K562 (cell line): ENCODE data around the gene HS3ST3B1. TPM values are rescaled to one million over a fixed set of nuclear protein-coding genes. Genes with fewer than 3 reads are reported as not detected.

Experiments used
- CCNT2 ChIP-seq: IDR thresholded peaks from 2 replicates; pipeline ENCODE4 v1.6.1; 2011; ENCODE audit warnings: borderline replicate concordance, low read depth, mild to moderate bottlenecking, moderate library complexity, mixed read lengths, low read length; ENCODE audit not compliant: insufficient read length; ENCODE audit errors: extremely low read depth
- ETV5 ChIP-seq: sonication (generic); formaldehyde crosslinking; IDR thresholded peaks from 2 replicates; pipeline ENCODE4 v1.4.0; 2020; ENCODE audit warnings: low read depth, mild to moderate bottlenecking, missing genetic modification reagents
- HNRNPK ChIP-seq: fragments of 200-400 bp; formaldehyde crosslinking; IDR thresholded peaks from one replicate; pipeline ENCODE4 v1.6.1; 2018; ENCODE audit warnings: mild to moderate bottlenecking, low read depth, low read length; ENCODE audit not compliant: poor library complexity, severe bottlenecking
- HNRNPLL ChIP-seq: fragments of 200-400 bp; formaldehyde crosslinking; IDR thresholded peaks from 2 replicates; pipeline ENCODE4 v1.6.1; 2017; ENCODE audit warnings: low read length, low read depth, mild to moderate bottlenecking; ENCODE audit not compliant: poor library complexity, severe bottlenecking
- LCOR ChIP-seq: sonication (generic); formaldehyde crosslinking; IDR thresholded peaks from 2 replicates; pipeline ENCODE4 v1.8.0; 2022; ENCODE audit warnings: mild to moderate bottlenecking, missing genetic modification reagents
- MTF1 ChIP-seq: fragments of 250-450 bp; sonication (Bioruptor Pico); IDR thresholded peaks from 2 replicates; pipeline ENCODE4 v1.9.0; 2021; ENCODE audit warnings: moderate library complexity, mild to moderate bottlenecking, inconsistent platforms, borderline replicate concordance
- NEUROD1 ChIP-seq: fragments of 150-350 bp; IDR thresholded peaks from 2 replicates; pipeline ENCODE4 v1.6.1; 2014; ENCODE audit warnings: borderline replicate concordance, low read length, low read depth; ENCODE audit not compliant: partially characterized antibody
- NR2C2 ChIP-seq, 2 experiments: fragments of 200-800 bp in 1 of 2; sonication (Bioruptor generic) in 1 of 2; sonication (generic) in 1 of 2; formaldehyde crosslinking in 1 of 2; IDR thresholded peaks; 2 replicates each; pipeline versions ENCODE4 v1.6.1 to v1.8.0; 2016 to 2022; ENCODE audit warnings: mild to moderate bottlenecking in 1 of 2, missing compliant biosample characterization in 1 of 2, missing genetic modification characterization in 1 of 2, missing genetic modification reagents in 1 of 2
- POLR2A ChIP-seq: fragments of 450-650 bp; conservative IDR thresholded peaks from 2 replicates; pipeline ENCODE4 v1.6.1; 2016
- POLR2B ChIP-seq: fragments of 450-650 bp; IDR thresholded peaks from 2 replicates; pipeline ENCODE4 v1.6.1; 2018; ENCODE audit warnings: low read depth; ENCODE audit not compliant: partially characterized antibody
- PTRF ChIP-seq: fragments of 450-650 bp; IDR thresholded peaks from 2 replicates; pipeline ENCODE4 v1.6.1; 2016; ENCODE audit warnings: mild to moderate bottlenecking, missing genetic modification characterization, missing compliant biosample characterization
- RBM15 ChIP-seq: fragments of 200-400 bp; formaldehyde crosslinking; IDR thresholded peaks from 2 replicates; pipeline ENCODE4 v1.6.1; 2018; ENCODE audit warnings: mild to moderate bottlenecking, low read length, moderate library complexity; ENCODE audit not compliant: insufficient read depth
- RFX1 ChIP-seq: fragments of 450-650 bp; IDR thresholded peaks from 2 replicates; pipeline ENCODE4 v1.6.1; 2016; ENCODE audit warnings: mild to moderate bottlenecking, moderate library complexity
- SLC30A9 ChIP-seq: fragments of 250-450 bp; sonication (Bioruptor Pico); IDR thresholded peaks from 2 replicates; pipeline ENCODE4 v1.8.0; 2022; ENCODE audit warnings: mild to moderate bottlenecking, moderate library complexity
- SMAD2 ChIP-seq: fragments of 150-350 bp; IDR thresholded peaks from 2 replicates; pipeline ENCODE4 v1.6.1; 2014; ENCODE audit warnings: low read depth, mild to moderate bottlenecking, low read length
- SP1 ChIP-seq: sonication (generic); formaldehyde crosslinking; IDR thresholded peaks from 2 replicates; pipeline ENCODE4 v1.8.1; 2022; ENCODE audit warnings: mild to moderate bottlenecking, missing genetic modification reagents
- SRSF1 ChIP-seq: fragments of 200-400 bp; formaldehyde crosslinking; IDR thresholded peaks from 2 replicates; pipeline ENCODE4 v1.6.1; 2017; ENCODE audit warnings: mild to moderate bottlenecking, low read depth, low read length, moderate library complexity
- SRSF9 ChIP-seq: fragments of 200-400 bp; formaldehyde crosslinking; IDR thresholded peaks from 2 replicates; pipeline ENCODE4 v1.6.1; 2017; ENCODE audit warnings: low read depth, low read length, borderline replicate concordance
- U2AF1 ChIP-seq: fragments of 200-400 bp; formaldehyde crosslinking; optimal IDR thresholded peaks from 2 replicates; pipeline ENCODE3; 2017; ENCODE audit warnings: mild to moderate bottlenecking, low read depth, low read length, moderate library complexity
- YY1 ChIP-seq, 3 experiments: IDR thresholded peaks; 2 replicates each; pipeline ENCODE4 v1.6.1; 2011; ENCODE audit warnings: low read length in 2 of 3, mild to moderate bottlenecking in 2 of 3, moderate library complexity in 2 of 3, borderline replicate concordance in 1 of 3, control low read depth in 1 of 3, low read depth in 1 of 3; ENCODE audit not compliant: insufficient read depth in 3 of 3, insufficient replicate concordance in 2 of 3, control insufficient read depth in 1 of 3, insufficient read length in 1 of 3; ENCODE audit errors: extremely low read depth in 1 of 3
- ZKSCAN8 ChIP-seq: fragments of 200-800 bp; sonication (Bioruptor generic); IDR thresholded peaks from 2 replicates; pipeline ENCODE4 v1.6.1; 2016; ENCODE audit warnings: missing genetic modification characterization, missing compliant biosample characterization
- ZNF644 ChIP-seq: fragments of 200-800 bp; sonication (Bioruptor generic); IDR thresholded peaks from 2 replicates; pipeline ENCODE4 v1.6.1; 2016; ENCODE audit warnings: low read depth, missing genetic modification characterization, missing compliant biosample characterization
- ZSCAN29 ChIP-seq: fragments of 450-650 bp; IDR thresholded peaks from 2 replicates; pipeline ENCODE4 v1.6.1; 2017
- ZZZ3 ChIP-seq: fragments of 450-650 bp; IDR thresholded peaks from 2 replicates; pipeline ENCODE4 v1.6.1; 2016; ENCODE audit warnings: antibody characterized with exemption, mild to moderate bottlenecking, moderate library complexity
- polyA plus RNA-seq, 8 experiments: library from polyadenylated mRNA; depleted of rRNA in 4 of 8; stranded (reverse) in 5 of 8; unstranded in 3 of 8; fragments of >200 nt; fragmentation: Nextera tagmentation in 2 of 8; fragmentation: Illumina TruSeq in 1 of 8; extraction: Ambion mirVana in 2 of 8; extraction: Trizol in 1 of 8; gene quantifications; 2 replicates each; pipeline versions ENCODE4 v1.2.1 to v1.2.3, GENCODE V29; 2011 to 2014; ENCODE audit warnings: inconsistent platforms in 1 of 8, missing spikeins in 1 of 8
- total RNA-seq, 7 experiments: library from RNA; depleted of rRNA in 6 of 7; stranded (reverse); fragments of >200 nt in 6 of 7; fragmentation: Illumina TruSeq in 2 of 7; extraction: Trizol in 2 of 7; gene quantifications; 2 replicates each; pipeline versions ENCODE4 v1.2.1 to v1.2.3, GENCODE V29; 2011 to 2021; ENCODE audit warnings: low replicate concordance in 1 of 7
- TF ChIP-seq, protein P1 (sequence below): fragments of 450-650 bp; IDR thresholded peaks from 2 replicates; pipeline ENCODE4 v1.6.1; 2017; ENCODE audit warnings: antibody characterized with exemption
- TF ChIP-seq, protein P2 (sequence below): fragments of 450-650 bp; formaldehyde crosslinking; conservative IDR thresholded peaks from 2 replicates; pipeline ENCODE4 v1.4.0; 2022; ENCODE audit warnings: mild to moderate bottlenecking, missing genetic modification characterization

Gene HS3ST3B1
- total and polyA plus RNA-seq, 9 of the 15 experiments (the other 6 are each of a cell fraction or from before 2014, with no cell fraction given) = 1.9 to 12.9 (median 3.7) TPM

DNA sequence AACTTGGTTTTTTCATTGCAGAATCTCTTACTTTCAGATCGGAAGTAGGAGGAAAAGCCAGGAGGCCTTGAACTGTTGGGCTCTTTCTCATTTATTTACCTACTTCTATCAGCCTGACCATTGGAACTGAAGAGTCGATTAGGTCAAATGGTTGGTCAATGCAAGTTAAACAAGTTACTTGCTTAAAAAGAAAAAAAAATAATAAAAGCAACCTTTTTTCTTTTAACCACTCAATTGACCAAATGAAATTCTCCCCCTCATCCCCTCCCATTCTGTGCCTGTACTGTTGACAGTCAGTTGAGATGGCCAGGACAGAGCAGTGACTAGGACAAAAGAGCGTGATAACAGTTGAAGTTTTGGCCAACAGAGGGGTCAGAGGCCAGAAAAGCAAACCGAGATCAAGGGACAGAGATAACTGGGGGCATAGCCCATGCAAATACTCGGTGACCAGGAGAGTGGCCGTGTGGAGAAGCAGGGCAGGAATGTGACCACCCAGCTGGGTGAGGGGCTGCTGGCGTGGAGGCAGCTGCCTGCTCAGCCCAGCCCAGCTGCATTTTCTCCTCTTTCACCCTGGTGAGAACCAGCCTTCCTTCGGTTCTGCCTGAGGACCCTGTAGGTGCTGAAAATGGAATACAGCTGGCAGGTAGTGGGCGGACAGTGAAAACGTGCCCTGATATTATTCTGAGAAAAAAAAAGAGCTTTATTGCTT is 72.2 kb downstream of the HS3ST3B1 start (continued):
- TF ChIP-seq ZNF644 (tag) (0 out of 2 replicates have a peak, but pooled peaks have one; percentile 27), LCOR (CRISPR knock-in tag) (no peak), SP1 (no peak), SRSF9 (no peak), NEUROD1 (no peak), U2AF1 (no peak), PTRF (tag) (no peak), RBM15 (no peak), SLC30A9 (CRISPR knock-in tag) (no peak), SRSF1 (no peak), HNRNPK (no peak), ZZZ3 (no peak), ETV5 (CRISPR knock-in tag) (no peak), YY1 (IDR thresholded peaks at IDR 0.05; ENCODE audit: borderline replicate concordance in 1 of 3, control insufficient read depth in 1 of 3, extremely low read depth in 1 of 3, insufficient read depth in 3 of 3, insufficient read length in 1 of 3, insufficient replicate concordance in 2 of 3, low read depth in 1 of 3, low read length in 2 of 3) (no peak), POLR2B (no peak), POLR2A (no peak), RFX1 (no peak), NR2C2 (CRISPR knock-in tag; IDR thresholded peaks at IDR 0.05) (no peak), NR2C2 (tag; IDR thresholded peaks at IDR 0.05) (peak; percentile 87), ZSCAN29 (no peak), HNRNPLL (no peak), ZKSCAN8 (CRISPR knock-in tag) (peak; percentile 39; the same call in 1 of the 2 replicates), SMAD2 (no peak), CCNT2 (no peak), MTF1 (CRISPR knock-in tag) (no peak)
- TF ChIP-seq, protein P1, sequence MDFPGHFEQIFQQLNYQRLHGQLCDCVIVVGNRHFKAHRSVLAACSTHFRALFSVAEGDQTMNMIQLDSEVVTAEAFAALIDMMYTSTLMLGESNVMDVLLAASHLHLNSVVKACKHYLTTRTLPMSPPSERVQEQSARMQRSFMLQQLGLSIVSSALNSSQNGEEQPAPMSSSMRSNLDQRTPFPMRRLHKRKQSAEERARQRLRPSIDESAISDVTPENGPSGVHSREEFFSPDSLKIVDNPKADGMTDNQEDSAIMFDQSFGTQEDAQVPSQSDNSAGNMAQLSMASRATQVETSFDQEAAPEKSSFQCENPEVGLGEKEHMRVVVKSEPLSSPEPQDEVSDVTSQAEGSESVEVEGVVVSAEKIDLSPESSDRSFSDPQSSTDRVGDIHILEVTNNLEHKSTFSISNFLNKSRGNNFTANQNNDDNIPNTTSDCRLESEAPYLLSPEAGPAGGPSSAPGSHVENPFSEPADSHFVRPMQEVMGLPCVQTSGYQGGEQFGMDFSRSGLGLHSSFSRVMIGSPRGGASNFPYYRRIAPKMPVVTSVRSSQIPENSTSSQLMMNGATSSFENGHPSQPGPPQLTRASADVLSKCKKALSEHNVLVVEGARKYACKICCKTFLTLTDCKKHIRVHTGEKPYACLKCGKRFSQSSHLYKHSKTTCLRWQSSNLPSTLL = no peak
- TF ChIP-seq, protein P2, sequence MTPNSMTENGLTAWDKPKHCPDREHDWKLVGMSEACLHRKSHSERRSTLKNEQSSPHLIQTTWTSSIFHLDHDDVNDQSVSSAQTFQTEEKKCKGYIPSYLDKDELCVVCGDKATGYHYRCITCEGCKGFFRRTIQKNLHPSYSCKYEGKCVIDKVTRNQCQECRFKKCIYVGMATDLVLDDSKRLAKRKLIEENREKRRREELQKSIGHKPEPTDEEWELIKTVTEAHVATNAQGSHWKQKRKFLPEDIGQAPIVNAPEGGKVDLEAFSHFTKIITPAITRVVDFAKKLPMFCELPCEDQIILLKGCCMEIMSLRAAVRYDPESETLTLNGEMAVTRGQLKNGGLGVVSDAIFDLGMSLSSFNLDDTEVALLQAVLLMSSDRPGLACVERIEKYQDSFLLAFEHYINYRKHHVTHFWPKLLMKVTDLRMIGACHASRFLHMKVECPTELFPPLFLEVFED (CRISPR knock-in tag) = no peak
